ENCODE measurements around the gene KLK11. TPM values are rescaled to one million over a fixed set of nuclear protein-coding genes. Genes with fewer than 3 reads are reported as not detected.

The KLK11 gene
- total and polyA plus RNA-seq, 4 donors = 0.07 to 0.25 TPM; not detected in 2

DNA sequence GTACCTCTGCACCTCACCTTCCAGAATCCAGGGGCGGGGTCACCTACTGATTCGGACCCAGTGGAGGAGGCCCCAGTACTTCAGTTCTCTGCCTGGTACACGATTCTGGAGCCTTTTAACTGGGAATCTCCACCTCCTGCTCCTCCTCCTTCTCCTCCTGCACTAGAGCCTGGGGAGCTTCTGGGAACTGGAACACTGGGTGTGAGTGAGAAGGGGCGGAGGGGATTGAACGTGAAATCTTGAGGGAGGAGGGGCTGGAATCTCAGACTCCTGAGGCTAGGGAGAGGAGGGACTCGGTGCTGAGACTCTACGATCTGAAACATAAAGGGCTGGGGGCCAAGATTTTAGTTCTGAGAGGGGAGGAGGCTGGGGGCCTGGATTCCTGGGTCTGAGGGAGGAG, 24.9 kb downstream of the KLK11 start, which contains the start of gene KLK8:
Gene KLK8, minus strand, starts transcription at position 90 of the 400 bp plus-strand sequence. CDS start 437 bp downstream, outside the sequence.
- TF ChIP-seq RAD21 (IDR thresholded peaks at IDR 0.05) (no peak), HNF4G (IDR thresholded peaks at IDR 0.05) (no peak), SP1 (IDR thresholded peaks at IDR 0.05) (no peak), CTCF (IDR thresholded peaks at IDR 0.05; ENCODE audit: low read depth, low read length, missing input control) (no peak), JUND (IDR thresholded peaks at IDR 0.05) (no peak), NR2F2 (IDR thresholded peaks at IDR 0.05) (no peak), REST (IDR thresholded peaks at IDR 0.05) (no peak), YY1 (IDR thresholded peaks at IDR 0.05) (no peak), FOXA2 (IDR thresholded peaks at IDR 0.05) (no peak), HNF4A (conservative IDR thresholded peaks at IDR 0.05) (no peak), FOXA1 (IDR thresholded peaks at IDR 0.05) (no peak), EGR1 (IDR thresholded peaks at IDR 0.05; ENCODE audit: low read depth in 2 of 2) (no peak)
- TF ChIP-seq, protein P1, sequence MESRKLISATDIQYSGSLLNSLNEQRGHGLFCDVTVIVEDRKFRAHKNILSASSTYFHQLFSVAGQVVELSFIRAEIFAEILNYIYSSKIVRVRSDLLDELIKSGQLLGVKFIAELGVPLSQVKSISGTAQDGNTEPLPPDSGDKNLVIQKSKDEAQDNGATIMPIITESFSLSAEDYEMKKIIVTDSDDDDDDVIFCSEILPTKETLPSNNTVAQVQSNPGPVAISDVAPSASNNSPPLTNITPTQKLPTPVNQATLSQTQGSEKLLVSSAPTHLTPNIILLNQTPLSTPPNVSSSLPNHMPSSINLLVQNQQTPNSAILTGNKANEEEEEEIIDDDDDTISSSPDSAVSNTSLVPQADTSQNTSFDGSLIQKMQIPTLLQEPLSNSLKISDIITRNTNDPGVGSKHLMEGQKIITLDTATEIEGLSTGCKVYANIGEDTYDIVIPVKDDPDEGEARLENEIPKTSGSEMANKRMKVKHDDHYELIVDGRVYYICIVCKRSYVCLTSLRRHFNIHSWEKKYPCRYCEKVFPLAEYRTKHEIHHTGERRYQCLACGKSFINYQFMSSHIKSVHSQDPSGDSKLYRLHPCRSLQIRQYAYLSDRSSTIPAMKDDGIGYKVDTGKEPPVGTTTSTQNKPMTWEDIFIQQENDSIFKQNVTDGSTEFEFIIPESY (IDR thresholded peaks at IDR 0.05) = no peak
- TF ChIP-seq, protein P2, sequence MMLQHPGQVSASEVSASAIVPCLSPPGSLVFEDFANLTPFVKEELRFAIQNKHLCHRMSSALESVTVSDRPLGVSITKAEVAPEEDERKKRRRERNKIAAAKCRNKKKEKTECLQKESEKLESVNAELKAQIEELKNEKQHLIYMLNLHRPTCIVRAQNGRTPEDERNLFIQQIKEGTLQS (IDR thresholded peaks at IDR 0.05) = no peak
- Histone ChIP-seq H3K9ac (ENCODE audit: low read depth in 1 of 2, low read length in 2 of 2) (no peak within 1 kb of the TSS), H3K9me3 (ENCODE audit: control insufficient read depth in 4 of 4, low read length in 3 of 4) (no peaks in the 10 kb centered on the region), H3K27ac (ENCODE audit: low read depth in 1 of 2, low read length in 2 of 2) (no peak within 1 kb of the TSS), H3K4me1 (ENCODE audit: control insufficient read depth in 4 of 4, insufficient read depth in 4 of 4, low read length in 3 of 4) (no peaks in the 10 kb centered on the region), H3K4me3 (ENCODE audit: low read depth in 1 of 3, low read length in 3 of 3) (no peak within 1 kb of the TSS), H3K27me3 (ENCODE audit: control insufficient read depth in 4 of 4, insufficient read depth in 4 of 4, low read length in 3 of 4) (peaks cover 0 to 4% (median under 1%) of the 10 kb centered on the region in 4 donors), H3K36me3 (ENCODE audit: control insufficient read depth in 4 of 4, insufficient read depth in 3 of 4, low read depth in 1 of 4, low read length in 3 of 4) (no peaks in the 10 kb centered on the region)
- DNase-seq (ENCODE audit: low spot score) = no peak
- WGBS = 30% methylated on average over 7 of the region's 7 CpGs

- no peak for DNase-seq (ENCODE audit: low spot score)
- no peak overlapping the region for H3K4me3 ChIP-seq (ENCODE audit: low read depth in 1 of 3, low read length in 3 of 3)
- no peaks in the 10 kb centered on the region for H3K4me1 ChIP-seq (ENCODE audit: control insufficient read depth in 4 of 4, insufficient read depth in 4 of 4, low read length in 3 of 4)
- H3K27me3 ChIP-seq (ENCODE audit: control insufficient read depth in 4 of 4, insufficient read depth in 4 of 4, low read length in 3 of 4) = peaks cover 0 to 4% (median under 1%) of the 10 kb centered on the region in 4 donors
- no peak overlapping the region for H3K9ac ChIP-seq (ENCODE audit: low read depth in 1 of 2, low read length in 2 of 2)
- TF ChIP-seq FOXA2 (IDR thresholded peaks at IDR 0.05) = no peak
- no peaks in the 10 kb centered on the region for H3K36me3 ChIP-seq (ENCODE audit: control insufficient read depth in 4 of 4, insufficient read depth in 3 of 4, low read depth in 1 of 4, low read length in 3 of 4)
- 36% methylated on average over 16 of the region's 16 CpGs for WGBS
- no peaks in the 10 kb centered on the region for H3K9me3 ChIP-seq (ENCODE audit: control insufficient read depth in 4 of 4, low read length in 3 of 4)
- H3K27ac ChIP-seq (ENCODE audit: low read depth in 1 of 2, low read length in 2 of 2) = no peak overlapping the region
Observed at GRCh38 chr19:51000981-51001380, 25.4 kb downstream of the KLK11 start.

All from liver (tissue), 9 donors.